GM12878 (cell line): ENCODE measurements around the gene RFWD3. TPM values are rescaled to one million over a fixed set of nuclear protein-coding genes. Genes with fewer than 3 reads are reported as not detected.
"Not testable (repeated sequence)": the region's sequence is repeated elsewhere in the genome, so short reads cannot be mapped to it uniquely, and the experiment has no call there.

Experiments used
- ATAC-seq: fragments of 200-7000 bp; cut with Tn5 transposase; 3 replicates; pipeline ENCODE4 v1.9.1; 2020; ENCODE audit warnings: mild to moderate bottlenecking, moderate library complexity
- BruUV-seq: library from RNA; stranded (reverse); fragments of 400-500 nt; replicated peaks from 2 replicates; lab custom pipeline; 2021; lab: Mats Ljungman, UMichigan
- CTCF ChIA-PET: fragments of 300-600 bp; sonication (Branson Sonifier 250); formaldehyde crosslinking; extraction: SDS; loops from one replicate; lab custom pipeline; 2021; ENCODE audit warnings: inconsistent platforms; lab: Yijun Ruan, JAX
- POLR2A ChIA-PET: fragments of 350-600 bp; formaldehyde crosslinking; extraction: SDS; loops from one replicate; lab custom pipeline; 2021; ENCODE audit warnings: inconsistent platforms; lab: Charles Lee
- RAD21 ChIA-PET: fragments of 300-600 bp; sonication (Branson Sonifier 250); formaldehyde crosslinking; loops from one replicate; lab custom pipeline; 2023; ENCODE audit warnings: antibody characterized with exemption; ENCODE audit not compliant: unreplicated experiment; lab: Charles Lee
- SMC1A ChIA-PET: fragments of 300-600 bp; sonication (Branson Sonifier 250); formaldehyde crosslinking; loops from one replicate; lab custom pipeline; 2023; ENCODE audit not compliant: unreplicated experiment, uncharacterized antibody; lab: Charles Lee
- DNase-seq: peaks from one replicate; pipeline ENCODE4 v3.0.0-alpha.2; 2011; ENCODE audit warnings: low read depth, low spot score
- FAIRE-seq: peaks from 3 replicates; lab custom pipeline; 2011; peaks lifted over from hg19 to GRCh38; lab: Jason Lieb, UNC
- H2AFZ ChIP-seq: 2 replicates; pipeline ENCODE4 v1.6.0; 2011; ENCODE audit warnings: low read depth, low read length, control low read depth; ENCODE audit not compliant: control insufficient read depth
- H3K27ac ChIP-seq: 2 replicates; pipeline ENCODE4 v1.5.1; 2011; ENCODE audit warnings: control low read depth; ENCODE audit not compliant: control insufficient read depth, insufficient read depth
- H3K27me3 ChIP-seq, 2 experiments: replicated peaks in 1 of 2; 2 replicates each; pipeline versions ENCODE4 v1.6.0 to v1.6.1; 2011; ENCODE audit warnings: low read length in 1 of 2; ENCODE audit not compliant: control insufficient read depth in 2 of 2, insufficient read depth in 2 of 2
- H3K36me3 ChIP-seq, 2 experiments: 2 replicates each; pipeline ENCODE4 v1.5.1; 2011; ENCODE audit warnings: low read length in 1 of 2; ENCODE audit not compliant: control insufficient read depth in 2 of 2, insufficient read depth in 2 of 2
- H3K4me1 ChIP-seq: 2 replicates; pipeline ENCODE4 v1.6.1; 2011; ENCODE audit warnings: mild to moderate bottlenecking, low read length, moderate library complexity, mixed read lengths; ENCODE audit not compliant: control insufficient read depth, insufficient read depth
- H3K4me2 ChIP-seq: 2 replicates; pipeline ENCODE4 v1.6.0; 2011; ENCODE audit warnings: control low read depth; ENCODE audit not compliant: control insufficient read depth, insufficient read depth
- H3K4me3 ChIP-seq: fragments of 200-600 bp; sonication (generic); 2 replicates; pipeline ENCODE4 v1.5.1; 2016
- H3K79me2 ChIP-seq: 2 replicates; pipeline ENCODE4 v1.6.0; 2011; ENCODE audit warnings: low read length; ENCODE audit not compliant: control insufficient read depth, insufficient read depth
- H3K9ac ChIP-seq: 2 replicates; pipeline ENCODE4 v1.8.0; 2011; ENCODE audit warnings: low read length, control low read depth, mixed read lengths; ENCODE audit not compliant: control insufficient read depth, insufficient read depth
- H3K9me3 ChIP-seq: replicated peaks from 3 replicates; pipeline ENCODE4 v1.5.1; 2011; ENCODE audit warnings: mild to moderate bottlenecking, low read length; ENCODE audit not compliant: control insufficient read depth, insufficient read depth
- H4K20me1 ChIP-seq: 2 replicates; pipeline ENCODE4 v1.6.0; 2011; ENCODE audit not compliant: control insufficient read depth, insufficient read depth
- ESRRA ChIP-seq: IDR thresholded peaks from 2 replicates; pipeline ENCODE4 v1.6.1; 2012; ENCODE audit warnings: mild to moderate bottlenecking, low read length, improper control_type of control experiment
- WGBS: methylation state at CpG from one replicate; pipeline ENCODE4 v1.1.6; 2016; ENCODE audit warnings: low lambda C conversion rate; ENCODE audit not compliant: insufficient replicate concordance, insufficient coverage; ENCODE audit errors: missing lambda C conversion rate; 5-methylcytosine and 5-hydroxymethylcytosine counted together
- in situ Hi-C: fragments of 300-500 bp; cut with MboI; formaldehyde crosslinking; loops from 9 replicates; pipeline ENCODE4 v1.14.3; 2018; ENCODE audit warnings: mixed read lengths
- intact Hi-C: fragments of 100-400 bp; cut with micrococcal nuclease; formaldehyde crosslinking; loops from one replicate; pipeline ENCODE4 v1.14.2; 2022; ENCODE audit not compliant: unreplicated experiment
- polyA plus RNA-seq, 11 experiments: library from polyadenylated mRNA; depleted of rRNA in 4 of 11; unstranded in 6 of 11; stranded (reverse) in 5 of 11; fragments of >200 nt; fragmentation: Nextera tagmentation in 4 of 11; fragmentation: Illumina TruSeq in 1 of 11; extraction: Ambion mirVana in 4 of 11; extraction: Trizol in 1 of 11; gene quantifications; 1 replicate in 1 of 11; 2 replicates in 10 of 11; pipeline versions ENCODE4 v1.2.1 to v1.2.3, GENCODE V29; 2011 to 2016; ENCODE audit warnings: inconsistent platforms in 2 of 11, missing spikeins in 2 of 11, low read depth in 1 of 11
- total RNA-seq, 4 experiments: library from RNA; depleted of rRNA in 3 of 4; stranded (reverse); fragments of >200 nt in 3 of 4; fragmentation: Illumina TruSeq in 1 of 4; extraction: Trizol in 1 of 4; gene quantifications; 2 replicates each; pipeline versions ENCODE4 v1.2.1 to v1.2.3, GENCODE V29; 2013 to 2021

Gene RFWD3
- total and polyA plus RNA-seq, 10 of the 15 experiments (the other 5 are each of a cell fraction or from before 2014, with no cell fraction given): 10.7 to 78.5 (median 51.2) TPM

- H3K4me2 ChIP-seq: no peak overlapping the region
- SMC1A ChIA-PET: interaction anchor here (0.9 to 1.5 kb wide), 3 partner anchors 9 to 22 kb away, joined by 3 to 7 read pairs (median 3); no protein-coding TSS in a partner anchor
- H3K9ac ChIP-seq: no peak overlapping the region
- POLR2A ChIA-PET: interaction anchor here (0.6 to 1.7 kb wide), 4 partner anchors 8 to 82 kb away, joined by 3 to 9 read pairs (median 3); partner anchors contain the start of gene RFWD3
- in situ Hi-C loops: no loop called here
- no peak for ATAC-seq
- no TSS peak for BruUV-seq
- TF ChIP-seq ESRRA: no peak
- TF ChIP-seq, all 136 proteins: peak for 0
- H2AFZ ChIP-seq: no peak overlapping the region
- RAD21 ChIA-PET: no interaction called here
- FAIRE-seq (no peak), DNase-seq (no peak)
- peaks cover 58% of the 10 kb centered on the region for H3K79me2 ChIP-seq
- H3K27me3 ChIP-seq: no peaks in the 10 kb centered on the region
- H3K4me1 ChIP-seq: peaks cover 12% of the 10 kb centered on the region; the same call in 1 of the 2 replicates
- H3K27ac ChIP-seq: no peak overlapping the region
- peaks cover 8% of the 10 kb centered on the region; the same call in 1 of the 2 replicates for H4K20me1 ChIP-seq
- H3K9me3 ChIP-seq: no peaks in the 10 kb centered on the region
- CTCF ChIA-PET: interaction anchor here (1.4 kb wide), 1 partner anchor 46 kb away, joined by 4 read pairs; the partner anchor contains the start of gene MLKL
- peaks cover 8 to 46% of the 10 kb centered on the region in 2 experiments for H3K36me3 ChIP-seq
- intact Hi-C loops: no loop called here
- no peak overlapping the region for H3K4me3 ChIP-seq
- 100% methylated on average over 3 of the region's 3 CpGs for WGBS
Measured at GRCh38 chr16:74654536-74655050, 12.1 kb downstream of the RFWD3 start.

GRCh38 chr16:74652883-74653282 lies 13.8 kb downstream of the RFWD3 start:
- H3K9ac ChIP-seq, H3K4me2 ChIP-seq, intact Hi-C loops, FAIRE-seq, H3K27me3 ChIP-seq, H3K9me3 ChIP-seq, H3K27ac ChIP-seq, H4K20me1 ChIP-seq, in situ Hi-C loops, BruUV-seq, POLR2A ChIA-PET, H2AFZ ChIP-seq, DNase-seq, H3K4me3 ChIP-seq, ATAC-seq, H3K4me1 ChIP-seq: not testable (repeated sequence)
- RAD21 ChIA-PET: interaction anchor here (1.4 kb wide), 1 partner anchor 210 kb away, joined by 5 read pairs; no protein-coding TSS in a partner anchor
- WGBS: 52% methylated on average over 2 of the region's 2 CpGs
- Histone ChIP-seq H3K79me2 (peaks cover 42% of the 10 kb centered on the region), H3K36me3 (peaks cover 5 to 42% of the 10 kb centered on the region in 2 experiments)
- CTCF ChIA-PET: interaction anchor here (1.8 to 3.3 kb wide), 4 partner anchors 11 to 23 kb away, joined by 12 to 24 read pairs (median 14); partner anchors contain the start of gene RFWD3
- SMC1A ChIA-PET: interaction anchor here (1.8 kb wide), 1 partner anchor 11 kb away, joined by 6 read pairs; no protein-coding TSS in a partner anchor
